Stomach (tissue), 4 donors: ENCODE measurements around the gene CFAP210.
"Not testable (repeated sequence)": the region's sequence is repeated elsewhere in the genome, so short reads cannot be mapped to it uniquely, and the experiment has no call there.

Experiments used
- EP300 ChIP-seq: sonication (generic); formaldehyde crosslinking; IDR thresholded peaks from one replicate; pipeline ENCODE4 v1.6.1; 2017; ENCODE audit warnings: antibody characterized with exemption
- POLR2A ChIP-seq, 4 donors: fragments of 450-650 bp; IDR thresholded peaks; one replicate each; pipeline ENCODE4 v1.6.1; 2016; ENCODE audit warnings: antibody characterized with exemption in 4 of 4, control low read depth in 2 of 4, mild to moderate bottlenecking in 1 of 4, moderate library complexity in 1 of 4
- POLR2AphosphoS5 ChIP-seq, 3 donors: sonication (generic); formaldehyde crosslinking; IDR thresholded peaks; one replicate each; pipeline ENCODE4 v1.6.1; 2016; ENCODE audit warnings: antibody characterized with exemption in 3 of 3
- TF ChIP-seq, protein P1 (sequence below), 7 experiments: fragments of 450-650 bp in 4 of 7; fragments of 200-600 bp in 3 of 7; sonication (generic) in 3 of 7; IDR thresholded peaks; one replicate each; pipeline ENCODE4 v1.5.1; 2016 to 2019; ENCODE audit warnings: antibody characterized with exemption in 7 of 7, control low read depth in 2 of 7, mild to moderate bottlenecking in 1 of 7

DNA sequence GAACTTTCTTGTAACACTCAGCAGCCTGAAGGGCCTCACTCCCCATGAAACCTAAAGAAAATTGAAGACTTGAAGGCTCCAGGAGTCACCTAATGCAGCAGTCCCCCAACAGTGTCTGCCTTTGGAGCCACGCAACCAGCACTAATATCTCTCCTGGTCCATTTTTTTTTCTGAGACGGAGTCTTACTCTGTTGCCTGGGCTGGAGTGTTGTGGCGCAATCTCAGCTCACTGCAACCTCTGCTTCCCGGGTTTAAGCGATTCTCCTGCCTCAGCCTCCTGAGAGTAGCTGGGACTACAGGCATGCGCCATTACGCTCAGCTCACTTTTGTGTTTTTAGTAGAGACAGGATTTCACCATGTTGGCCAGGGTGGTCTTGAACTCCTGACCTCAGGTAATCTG, 97.7 kb downstream of the CFAP210 start:
- TF ChIP-seq, protein P1, sequence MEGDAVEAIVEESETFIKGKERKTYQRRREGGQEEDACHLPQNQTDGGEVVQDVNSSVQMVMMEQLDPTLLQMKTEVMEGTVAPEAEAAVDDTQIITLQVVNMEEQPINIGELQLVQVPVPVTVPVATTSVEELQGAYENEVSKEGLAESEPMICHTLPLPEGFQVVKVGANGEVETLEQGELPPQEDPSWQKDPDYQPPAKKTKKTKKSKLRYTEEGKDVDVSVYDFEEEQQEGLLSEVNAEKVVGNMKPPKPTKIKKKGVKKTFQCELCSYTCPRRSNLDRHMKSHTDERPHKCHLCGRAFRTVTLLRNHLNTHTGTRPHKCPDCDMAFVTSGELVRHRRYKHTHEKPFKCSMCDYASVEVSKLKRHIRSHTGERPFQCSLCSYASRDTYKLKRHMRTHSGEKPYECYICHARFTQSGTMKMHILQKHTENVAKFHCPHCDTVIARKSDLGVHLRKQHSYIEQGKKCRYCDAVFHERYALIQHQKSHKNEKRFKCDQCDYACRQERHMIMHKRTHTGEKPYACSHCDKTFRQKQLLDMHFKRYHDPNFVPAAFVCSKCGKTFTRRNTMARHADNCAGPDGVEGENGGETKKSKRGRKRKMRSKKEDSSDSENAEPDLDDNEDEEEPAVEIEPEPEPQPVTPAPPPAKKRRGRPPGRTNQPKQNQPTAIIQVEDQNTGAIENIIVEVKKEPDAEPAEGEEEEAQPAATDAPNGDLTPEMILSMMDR (IDR thresholded peaks at IDR 0.05) = not testable (repeated sequence)
- not testable (repeated sequence) for TF ChIP-seq POLR2A (IDR thresholded peaks at IDR 0.05); POLR2AphosphoS5 (IDR thresholded peaks at IDR 0.05); EP300
